SK-N-SH treated with all-trans-retinoic acid at 6 μM for 48 hours (cell line): Measurements from ENCODE around the gene RGS9BP.
"Not testable (repeated sequence)": the region's sequence is repeated elsewhere in the genome, so short reads cannot be mapped to it uniquely, and the experiment has no call there.

Experiments
- TOX ChIP-seq: fragments of 250-450 bp; sonication (Bioruptor Pico); IDR thresholded peaks from 2 replicates; pipeline ENCODE4 v1.8.0; 2021; ENCODE audit warnings: mild to moderate bottlenecking, moderate library complexity, borderline replicate concordance
- ZNF8 ChIP-seq: fragments of 450-650 bp; formaldehyde crosslinking; IDR thresholded peaks from 2 replicates; pipeline ENCODE4 v1.5.0; 2020; ENCODE audit warnings: mild to moderate bottlenecking, moderate library complexity

DNA sequence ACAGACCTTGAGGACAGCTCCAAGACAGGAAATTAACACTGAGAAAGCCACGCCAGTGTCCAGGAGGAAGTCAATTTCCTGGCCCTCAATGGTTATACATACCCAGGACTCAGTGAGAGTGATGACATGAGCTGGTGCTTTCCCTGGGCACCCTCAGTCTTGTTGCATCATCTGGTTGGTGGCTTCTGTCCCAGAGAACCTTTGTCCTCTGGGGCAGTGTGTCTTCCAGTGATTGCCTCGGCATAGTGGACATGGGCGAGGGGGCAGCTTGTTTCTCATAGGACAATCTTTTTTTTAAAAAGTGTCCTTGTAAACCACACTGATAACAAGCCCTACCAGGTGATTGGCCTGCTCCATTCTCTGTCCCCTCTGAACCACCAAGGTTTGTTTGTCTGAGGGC, 21.1 kb downstream of the RGS9BP start:
- TF ChIP-seq ZNF8; TOX (CRISPR knock-in tag): not testable (repeated sequence)
